ENCODE data around the gene ZC2HC1C. TPM values are rescaled to one million over a fixed set of nuclear protein-coding genes. Genes with fewer than 3 reads are reported as not detected.

The ZC2HC1C gene
- total and polyA plus RNA-seq, 10 of the 15 experiments (the other 5 are each of a cell fraction or from before 2014, with no cell fraction given): 0.92 to 3.7 (median 1.6) TPM

DNA sequence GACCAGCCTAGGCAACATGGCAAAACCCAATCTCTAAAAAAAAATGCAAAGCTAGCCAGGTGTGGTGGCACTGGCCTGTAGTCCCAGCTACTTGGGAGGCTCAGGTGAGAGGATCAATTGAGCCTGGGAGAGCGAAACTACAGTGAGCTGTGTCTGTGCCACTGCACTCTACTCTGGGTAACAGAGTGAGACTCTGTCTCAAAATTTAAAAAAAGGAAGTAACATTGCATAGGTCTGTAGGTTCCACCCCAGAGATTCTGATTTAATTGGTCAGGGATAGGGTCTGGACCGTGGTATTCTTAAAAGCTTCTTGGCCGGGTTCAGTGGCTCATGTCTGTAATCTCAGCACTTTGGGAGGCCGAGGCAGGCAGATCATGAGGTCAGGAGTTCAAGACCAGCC is 26.2 kb downstream of the ZC2HC1C start:
- Histone ChIP-seq H3K4me1 (ENCODE audit: control insufficient read depth, insufficient read depth, low read length) (no peaks in the 10 kb centered on the region), H3K9me3 (replicated peaks; ENCODE audit: control insufficient read depth, insufficient read depth, low read length) (no peaks in the 10 kb centered on the region), H3K27me3 (replicated peaks in 1 of 2; ENCODE audit: control insufficient read depth in 2 of 2, insufficient read depth in 2 of 2, low read length in 1 of 2) (no peaks in the 10 kb centered on the region), H3K36me3 (ENCODE audit: control insufficient read depth in 2 of 2, insufficient read depth in 2 of 2, low read length in 1 of 2) (peaks cover 0 to 8% of the 10 kb centered on the region in 2 experiments; a peak in 3 of 4 replicates), H3K79me2 (ENCODE audit: control insufficient read depth, insufficient read depth, low read length) (no peaks in the 10 kb centered on the region), H4K20me1 (ENCODE audit: control insufficient read depth, insufficient read depth) (no peaks in the 10 kb centered on the region; the same call in 1 of the 2 replicates), H3K27ac (ENCODE audit: control insufficient read depth, insufficient read depth) (no peak overlapping the region), H3K9ac (ENCODE audit: control insufficient read depth, insufficient read depth, low read length) (no peak overlapping the region), H2AFZ (ENCODE audit: control insufficient read depth, low read depth, low read length) (no peak overlapping the region), H3K4me2 (ENCODE audit: control insufficient read depth, insufficient read depth) (no peak overlapping the region), H3K4me3 (no peak overlapping the region)
- POLR2A ChIA-PET: no interaction called here
- ATAC-seq (no peak), FAIRE-seq (no peak), DNase-seq (ENCODE audit: low read depth, low spot score) (no peak)
- 69% methylated on average over 4 of the region's 4 CpGs for WGBS (ENCODE audit: insufficient coverage, insufficient replicate concordance, low lambda C conversion rate, missing lambda C conversion rate)
- BruUV-seq (replicated peaks): no TSS peak
- intact Hi-C loops (cut with micrococcal nuclease; ENCODE audit: unreplicated experiment) (no loop called here), in situ Hi-C loops (cut with MboI) (no loop called here)
- TF ChIP-seq, protein P1, sequence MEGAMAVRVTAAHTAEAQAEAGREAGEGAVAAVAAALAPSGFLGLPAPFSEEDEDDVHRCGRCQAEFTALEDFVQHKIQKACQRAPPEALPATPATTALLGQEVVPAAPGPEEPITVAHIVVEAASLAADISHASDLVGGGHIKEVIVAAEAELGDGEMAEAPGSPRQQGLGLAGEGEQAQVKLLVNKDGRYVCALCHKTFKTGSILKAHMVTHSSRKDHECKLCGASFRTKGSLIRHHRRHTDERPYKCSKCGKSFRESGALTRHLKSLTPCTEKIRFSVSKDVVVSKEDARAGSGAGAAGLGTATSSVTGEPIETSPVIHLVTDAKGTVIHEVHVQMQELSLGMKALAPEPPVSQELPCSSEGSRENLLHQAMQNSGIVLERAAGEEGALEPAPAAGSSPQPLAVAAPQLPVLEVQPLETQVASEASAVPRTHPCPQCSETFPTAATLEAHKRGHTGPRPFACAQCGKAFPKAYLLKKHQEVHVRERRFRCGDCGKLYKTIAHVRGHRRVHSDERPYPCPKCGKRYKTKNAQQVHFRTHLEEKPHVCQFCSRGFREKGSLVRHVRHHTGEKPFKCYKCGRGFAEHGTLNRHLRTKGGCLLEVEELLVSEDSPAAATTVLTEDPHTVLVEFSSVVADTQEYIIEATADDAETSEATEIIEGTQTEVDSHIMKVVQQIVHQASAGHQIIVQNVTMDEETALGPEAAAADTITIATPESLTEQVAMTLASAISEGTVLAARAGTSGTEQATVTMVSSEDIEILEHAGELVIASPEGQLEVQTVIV (IDR thresholded peaks at IDR 0.05; ENCODE audit: borderline replicate concordance, partially characterized antibody): no peak
- no peak for TF ChIP-seq BRCA1 (IDR thresholded peaks at IDR 0.05; ENCODE audit: low read depth, low read length)
- TF ChIP-seq NR2C2 (IDR thresholded peaks at IDR 0.05; ENCODE audit: borderline replicate concordance, control insufficient read depth, insufficient read length, low read depth): no peak
- TF ChIP-seq CEBPB (IDR thresholded peaks at IDR 0.05; ENCODE audit: borderline replicate concordance in 1 of 2, low read depth in 2 of 2, low read length in 2 of 2): no peak
- TF ChIP-seq, protein P2, sequence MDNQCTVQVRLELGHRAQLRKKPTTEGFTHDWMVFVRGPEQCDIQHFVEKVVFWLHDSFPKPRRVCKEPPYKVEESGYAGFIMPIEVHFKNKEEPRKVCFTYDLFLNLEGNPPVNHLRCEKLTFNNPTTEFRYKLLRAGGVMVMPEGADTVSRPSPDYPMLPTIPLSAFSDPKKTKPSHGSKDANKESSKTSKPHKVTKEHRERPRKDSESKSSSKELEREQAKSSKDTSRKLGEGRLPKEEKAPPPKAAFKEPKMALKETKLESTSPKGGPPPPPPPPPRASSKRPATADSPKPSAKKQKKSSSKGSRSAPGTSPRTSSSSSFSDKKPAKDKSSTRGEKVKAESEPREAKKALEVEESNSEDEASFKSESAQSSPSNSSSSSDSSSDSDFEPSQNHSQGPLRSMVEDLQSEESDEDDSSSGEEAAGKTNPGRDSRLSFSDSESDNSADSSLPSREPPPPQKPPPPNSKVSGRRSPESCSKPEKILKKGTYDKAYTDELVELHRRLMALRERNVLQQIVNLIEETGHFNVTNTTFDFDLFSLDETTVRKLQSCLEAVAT (IDR thresholded peaks at IDR 0.05): no peak
- TF ChIP-seq, protein P3, sequence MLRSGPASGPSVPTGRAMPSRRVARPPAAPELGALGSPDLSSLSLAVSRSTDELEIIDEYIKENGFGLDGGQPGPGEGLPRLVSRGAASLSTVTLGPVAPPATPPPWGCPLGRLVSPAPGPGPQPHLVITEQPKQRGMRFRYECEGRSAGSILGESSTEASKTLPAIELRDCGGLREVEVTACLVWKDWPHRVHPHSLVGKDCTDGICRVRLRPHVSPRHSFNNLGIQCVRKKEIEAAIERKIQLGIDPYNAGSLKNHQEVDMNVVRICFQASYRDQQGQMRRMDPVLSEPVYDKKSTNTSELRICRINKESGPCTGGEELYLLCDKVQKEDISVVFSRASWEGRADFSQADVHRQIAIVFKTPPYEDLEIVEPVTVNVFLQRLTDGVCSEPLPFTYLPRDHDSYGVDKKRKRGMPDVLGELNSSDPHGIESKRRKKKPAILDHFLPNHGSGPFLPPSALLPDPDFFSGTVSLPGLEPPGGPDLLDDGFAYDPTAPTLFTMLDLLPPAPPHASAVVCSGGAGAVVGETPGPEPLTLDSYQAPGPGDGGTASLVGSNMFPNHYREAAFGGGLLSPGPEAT (IDR thresholded peaks at IDR 0.05; ENCODE audit: low read depth): no peak
- CTCF ChIA-PET: interaction anchor here (0.8 kb wide), 1 partner anchor 235 kb away, joined by 3 read pairs; no protein-coding TSS in a partner anchor
- RAD21 ChIA-PET (ENCODE audit: unreplicated experiment): interaction anchor here (2.1 kb wide), 1 partner anchor 235 kb away, joined by 5 read pairs; no protein-coding TSS in a partner anchor
- SMC1A ChIA-PET (ENCODE audit: uncharacterized antibody, unreplicated experiment): interaction anchor here (0.8 to 1.3 kb wide), 3 partner anchors 150 to 235 kb away, joined by 3 read pairs; no protein-coding TSS in a partner anchor

All from GM12878 (cell line).